GM12801 (cell line): ENCODE measurements around the gene PCSK4.

Experiments
- CTCF ChIP-seq: IDR thresholded peaks from one replicate; pipeline ENCODE4 v1.5.1; 2011; ENCODE audit warnings: control low read depth; ENCODE audit not compliant: insufficient read length; ENCODE audit errors: extremely low read depth

Gene PCSK4

GRCh38 chr19:1503925-1504773 lies 14.0 kb upstream of the PCSK4 start:
- no peak for TF ChIP-seq CTCF

- TF ChIP-seq CTCF = no peak
Observed at GRCh38 chr19:1503089-1503924, 13.2 kb upstream of the PCSK4 start.

- TF ChIP-seq CTCF = no peak
Observed at GRCh38 chr19:1502433-1503088, 12.4 kb upstream of the PCSK4 start.

- no peak for TF ChIP-seq CTCF
Observed at GRCh38 chr19:1501200-1501595, 11.0 kb upstream of the PCSK4 start.

- no peak for TF ChIP-seq CTCF
Observed at GRCh38 chr19:1497578-1498235, 7.6 kb upstream of the PCSK4 start.

- TF ChIP-seq CTCF = no peak
Observed at GRCh38 chr19:1496714-1497577, 6.8 kb upstream of the PCSK4 start.
